ENCODE measurements around the gene TDRD12. TPM values are rescaled to one million over a fixed set of nuclear protein-coding genes. Genes with fewer than 3 reads are reported as not detected.

TDRD12 gene
- total and polyA plus RNA-seq, 2 of the 13 experiments (the other 11 are each of a cell fraction or from before 2014, with no cell fraction given): 0.03 to 0.40 TPM

DNA sequence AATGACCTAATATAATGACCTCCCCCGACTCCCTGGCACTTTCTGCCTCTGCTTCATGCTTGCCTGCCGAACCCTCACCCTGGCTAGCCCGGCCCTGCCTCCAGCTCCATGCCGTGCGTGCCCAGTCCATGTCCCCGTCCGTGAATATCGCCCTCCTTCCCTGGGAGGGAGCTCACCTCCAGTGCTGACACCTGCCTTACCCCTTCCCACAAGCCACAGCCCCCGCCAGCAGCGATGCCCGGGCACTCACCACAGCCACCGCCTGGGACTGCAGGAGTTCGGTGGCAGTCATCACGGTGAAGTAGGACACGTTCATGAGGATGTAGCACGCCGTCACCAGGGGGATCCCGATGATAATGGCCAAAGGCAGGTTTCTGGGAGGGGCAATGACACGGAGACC is 140.0 kb downstream of the TDRD12 start:
- Histone ChIP-seq H3K27ac (ENCODE audit: extremely low read length, insufficient read depth, low read length) (no peak overlapping the region), H3K27me3 (ENCODE audit: control insufficient read depth in 1 of 2, insufficient read depth in 2 of 2, low read length in 2 of 2) (no peaks in the 10 kb centered on the region), H3K9me3 (ENCODE audit: low read length) (no peaks in the 10 kb centered on the region), H2AFZ (ENCODE audit: low read length) (no peak overlapping the region), H3K4me3 (replicated peaks in 1 of 3; ENCODE audit: insufficient read depth in 1 of 3, low read depth in 2 of 3, low read length in 3 of 3) (no peak overlapping the region), H3K36me3 (replicated peaks in 1 of 2; ENCODE audit: control insufficient read depth in 1 of 2, insufficient read depth in 2 of 2, low read length in 2 of 2) (peaks cover 2 to 10% of the 10 kb centered on the region in 2 experiments; a peak in 4 of 5 replicates), H4K20me1 (ENCODE audit: insufficient read depth, low read length) (no peaks in the 10 kb centered on the region), H3K79me2 (ENCODE audit: insufficient read depth, low read length) (no peaks in the 10 kb centered on the region), H3K4me2 (ENCODE audit: low read depth, low read length) (no peak overlapping the region), H3K9ac (ENCODE audit: insufficient read depth, low read depth, low read length) (no peak overlapping the region), H3K4me1 (ENCODE audit: insufficient read depth, low read length) (no peaks in the 10 kb centered on the region)
- intact Hi-C loops (cut with micrococcal nuclease; ENCODE audit: unreplicated experiment): no loop called here
- BruUV-seq (replicated peaks): no TSS peak
- 95% methylated on average over 19 of the region's 19 CpGs for WGBS (ENCODE audit: low lambda C conversion rate)
- no peak for FAIRE-seq
- TF ChIP-seq ZNF570 (CRISPR knock-in tag; IDR thresholded peaks at IDR 0.05; ENCODE audit: borderline replicate concordance): no peak
- TF ChIP-seq RARG (CRISPR knock-in tag; IDR thresholded peaks at IDR 0.05; ENCODE audit: low read depth): no peak
- no peak for TF ChIP-seq NCOA2 (CRISPR knock-in tag; IDR thresholded peaks at IDR 0.05)
- no peak for TF ChIP-seq ZNF282 (IDR thresholded peaks at IDR 0.05; ENCODE audit: partially characterized antibody)
- no peak for TF ChIP-seq ZMYM3 (CRISPR knock-in tag; IDR thresholded peaks at IDR 0.05)
- TF ChIP-seq, protein P1, sequence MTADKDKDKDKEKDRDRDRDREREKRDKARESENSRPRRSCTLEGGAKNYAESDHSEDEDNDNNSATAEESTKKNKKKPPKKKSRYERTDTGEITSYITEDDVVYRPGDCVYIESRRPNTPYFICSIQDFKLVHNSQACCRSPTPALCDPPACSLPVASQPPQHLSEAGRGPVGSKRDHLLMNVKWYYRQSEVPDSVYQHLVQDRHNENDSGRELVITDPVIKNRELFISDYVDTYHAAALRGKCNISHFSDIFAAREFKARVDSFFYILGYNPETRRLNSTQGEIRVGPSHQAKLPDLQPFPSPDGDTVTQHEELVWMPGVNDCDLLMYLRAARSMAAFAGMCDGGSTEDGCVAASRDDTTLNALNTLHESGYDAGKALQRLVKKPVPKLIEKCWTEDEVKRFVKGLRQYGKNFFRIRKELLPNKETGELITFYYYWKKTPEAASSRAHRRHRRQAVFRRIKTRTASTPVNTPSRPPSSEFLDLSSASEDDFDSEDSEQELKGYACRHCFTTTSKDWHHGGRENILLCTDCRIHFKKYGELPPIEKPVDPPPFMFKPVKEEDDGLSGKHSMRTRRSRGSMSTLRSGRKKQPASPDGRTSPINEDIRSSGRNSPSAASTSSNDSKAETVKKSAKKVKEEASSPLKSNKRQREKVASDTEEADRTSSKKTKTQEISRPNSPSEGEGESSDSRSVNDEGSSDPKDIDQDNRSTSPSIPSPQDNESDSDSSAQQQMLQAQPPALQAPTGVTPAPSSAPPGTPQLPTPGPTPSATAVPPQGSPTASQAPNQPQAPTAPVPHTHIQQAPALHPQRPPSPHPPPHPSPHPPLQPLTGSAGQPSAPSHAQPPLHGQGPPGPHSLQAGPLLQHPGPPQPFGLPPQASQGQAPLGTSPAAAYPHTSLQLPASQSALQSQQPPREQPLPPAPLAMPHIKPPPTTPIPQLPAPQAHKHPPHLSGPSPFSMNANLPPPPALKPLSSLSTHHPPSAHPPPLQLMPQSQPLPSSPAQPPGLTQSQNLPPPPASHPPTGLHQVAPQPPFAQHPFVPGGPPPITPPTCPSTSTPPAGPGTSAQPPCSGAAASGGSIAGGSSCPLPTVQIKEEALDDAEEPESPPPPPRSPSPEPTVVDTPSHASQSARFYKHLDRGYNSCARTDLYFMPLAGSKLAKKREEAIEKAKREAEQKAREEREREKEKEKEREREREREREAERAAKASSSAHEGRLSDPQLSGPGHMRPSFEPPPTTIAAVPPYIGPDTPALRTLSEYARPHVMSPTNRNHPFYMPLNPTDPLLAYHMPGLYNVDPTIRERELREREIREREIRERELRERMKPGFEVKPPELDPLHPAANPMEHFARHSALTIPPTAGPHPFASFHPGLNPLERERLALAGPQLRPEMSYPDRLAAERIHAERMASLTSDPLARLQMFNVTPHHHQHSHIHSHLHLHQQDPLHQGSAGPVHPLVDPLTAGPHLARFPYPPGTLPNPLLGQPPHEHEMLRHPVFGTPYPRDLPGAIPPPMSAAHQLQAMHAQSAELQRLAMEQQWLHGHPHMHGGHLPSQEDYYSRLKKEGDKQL (CRISPR knock-in tag; IDR thresholded peaks at IDR 0.05; ENCODE audit: low read depth): no peak
- no peak for TF ChIP-seq ZNF264 (CRISPR knock-in tag; IDR thresholded peaks at IDR 0.05)
- no peak for TF ChIP-seq ZNF432 (CRISPR knock-in tag; IDR thresholded peaks at IDR 0.05; ENCODE audit: borderline replicate concordance)
- TF ChIP-seq ZNF619 (CRISPR knock-in tag; IDR thresholded peaks at IDR 0.05): no peak
- no peak for TF ChIP-seq ZNF574 (CRISPR knock-in tag; IDR thresholded peaks at IDR 0.05)
- no peak for TF ChIP-seq SRSF4 (IDR thresholded peaks at IDR 0.05; ENCODE audit: low read depth, low read length, poor library complexity, severe bottlenecking)
- TF ChIP-seq LCORL (IDR thresholded peaks at IDR 0.05): no peak
- no peak for TF ChIP-seq LCORL (CRISPR knock-in tag; IDR thresholded peaks at IDR 0.05)
- TF ChIP-seq FOXJ3 (CRISPR knock-in tag; IDR thresholded peaks at IDR 0.05; ENCODE audit: borderline replicate concordance): no peak
- TF ChIP-seq PLRG1 (conservative IDR thresholded peaks at IDR 0.05): no peak
- TF ChIP-seq, protein P2, sequence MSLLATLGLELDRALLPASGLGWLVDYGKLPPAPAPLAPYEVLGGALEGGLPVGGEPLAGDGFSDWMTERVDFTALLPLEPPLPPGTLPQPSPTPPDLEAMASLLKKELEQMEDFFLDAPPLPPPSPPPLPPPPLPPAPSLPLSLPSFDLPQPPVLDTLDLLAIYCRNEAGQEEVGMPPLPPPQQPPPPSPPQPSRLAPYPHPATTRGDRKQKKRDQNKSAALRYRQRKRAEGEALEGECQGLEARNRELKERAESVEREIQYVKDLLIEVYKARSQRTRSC (CRISPR knock-in tag; IDR thresholded peaks at IDR 0.05; ENCODE audit: low read depth): no peak
- no peak for TF ChIP-seq ZNF788 (CRISPR knock-in tag; IDR thresholded peaks at IDR 0.05; ENCODE audit: borderline replicate concordance)
- DNase-seq (ENCODE audit: low spot score): no peak
- no peak for ATAC-seq
- CTCF ChIA-PET (ENCODE audit: low intra/inter-chr PET ratio, low total read pairs): no interaction called here
- POLR2A ChIA-PET: no interaction called here
- in situ Hi-C loops (cut with HindIII; ENCODE audit: extremely low pct_ligation_motif_present, low pct_unique_long_range_greater_than_20kb): no loop called here

All from HepG2 (cell line).